Measurements from ENCODE around the gene ACP7. TPM values are rescaled to one million over a fixed set of nuclear protein-coding genes. Genes with fewer than 3 reads are reported as not detected.

Gene ACP7
- total RNA-seq, 2 experiments from 2014 or later: 0.15 to 0.31 TPM

GRCh38 chr19:39127812-39128515, 43.8 kb downstream of the ACP7 start:
- Mint-ChIP-seq H3K27ac (no peak overlapping the region), H3K36me3 (no peaks in the 10 kb centered on the region), H3K4me3 (no peak overlapping the region), H3K4me1 (ENCODE audit: low read depth) (peaks cover 50% of the 10 kb centered on the region), H3K9me3 (no peaks in the 10 kb centered on the region), H3K27me3 (no peaks in the 10 kb centered on the region)
- intact Hi-C loops (cut with micrococcal nuclease): loop anchor here (5.0 to 10.0 kb wide), 3 partner anchors 153 to 414 kb away; partner anchors contain the start of genes EID2, FBXO17 and SAMD4B
- POLR2A ChIA-PET: no interaction called here
- no peak for DNase-seq
- CTCF ChIA-PET: no interaction called here

GRCh38 chr19:39128516-39129079, 44.4 kb downstream of the ACP7 start:
- no peaks in the 10 kb centered on the region for H3K9me3 Mint-ChIP-seq
- H3K27me3 Mint-ChIP-seq: no peaks in the 10 kb centered on the region
- no peak overlapping the region for H3K27ac Mint-ChIP-seq
- no peak for DNase-seq
- ChIA-PET POLR2A (no interaction called here), CTCF (interaction anchor here (0.8 kb wide), 1 partner anchor 198 kb away, joined by 3 read pairs; the partner anchor contains the start of genes MRPS12 and SARS2)
- no peaks in the 10 kb centered on the region for H3K36me3 Mint-ChIP-seq
- peaks cover 51% of the 10 kb centered on the region for H3K4me1 Mint-ChIP-seq (ENCODE audit: low read depth)
- no peak overlapping the region for H3K4me3 Mint-ChIP-seq
- intact Hi-C loops (cut with micrococcal nuclease): loop anchor here (5.0 to 10.0 kb wide), 3 partner anchors 154 to 414 kb away; partner anchors contain the start of genes EID2, FBXO17 and SAMD4B

- intact Hi-C loops (cut with micrococcal nuclease): loop anchor here (5.0 to 10.0 kb wide), 3 partner anchors 154 to 413 kb away; partner anchors contain the start of genes EID2, FBXO17 and SAMD4B
- H3K36me3 Mint-ChIP-seq: no peaks in the 10 kb centered on the region
- no peaks in the 10 kb centered on the region for H3K27me3 Mint-ChIP-seq
- CTCF ChIA-PET: interaction anchor here (0.8 kb wide), 1 partner anchor 199 kb away, joined by 3 read pairs; the partner anchor contains the start of genes MRPS12 and SARS2
- H3K4me1 Mint-ChIP-seq (ENCODE audit: low read depth): peaks cover 51% of the 10 kb centered on the region
- H3K9me3 Mint-ChIP-seq: no peaks in the 10 kb centered on the region
- POLR2A ChIA-PET: no interaction called here
- no peak for DNase-seq
- H3K27ac Mint-ChIP-seq: no peak overlapping the region
- H3K4me3 Mint-ChIP-seq: no peak overlapping the region
These were observed 44.9 kb downstream of the ACP7 start for GRCh38 chr19:39129116-39129515.

GRCh38 chr19:39130337-39131254, 46.4 kb downstream of the ACP7 start:
- CTCF ChIA-PET: no interaction called here
- H3K27me3 Mint-ChIP-seq: no peaks in the 10 kb centered on the region
- H3K4me3 Mint-ChIP-seq: no peak overlapping the region
- H3K4me1 Mint-ChIP-seq (ENCODE audit: low read depth): peaks cover 41% of the 10 kb centered on the region
- no peaks in the 10 kb centered on the region for H3K9me3 Mint-ChIP-seq
- intact Hi-C loops (cut with micrococcal nuclease): no loop called here
- POLR2A ChIA-PET: no interaction called here
- no peak overlapping the region for H3K27ac Mint-ChIP-seq
- no peak for DNase-seq
- no peaks in the 10 kb centered on the region for H3K36me3 Mint-ChIP-seq

- Mint-ChIP-seq H3K9me3 (no peaks in the 10 kb centered on the region), H3K36me3 (no peaks in the 10 kb centered on the region), H3K4me3 (no peak overlapping the region), H3K27me3 (no peaks in the 10 kb centered on the region), H3K27ac (no peak overlapping the region), H3K4me1 (ENCODE audit: low read depth) (peaks cover 40% of the 10 kb centered on the region)
- ChIA-PET CTCF (no interaction called here), POLR2A (no interaction called here)
- intact Hi-C loops (cut with micrococcal nuclease): no loop called here
- no peak for DNase-seq
These were observed 47.1 kb downstream of the ACP7 start for GRCh38 chr19:39131255-39131755.

GRCh38 chr19:39132344-39132969, 48.3 kb downstream of the ACP7 start:
- ChIA-PET CTCF (interaction anchor here (1.9 kb wide), 1 partner anchor 10 kb away, joined by 8 read pairs; no protein-coding TSS in a partner anchor), POLR2A (no interaction called here)
- Mint-ChIP-seq H3K36me3 (no peaks in the 10 kb centered on the region), H3K27me3 (no peaks in the 10 kb centered on the region), H3K9me3 (no peaks in the 10 kb centered on the region), H3K4me3 (peak overlapping the region; percentile 20), H3K4me1 (ENCODE audit: low read depth) (peaks cover 31% of the 10 kb centered on the region), H3K27ac (peak overlapping the region; percentile 64)
- intact Hi-C loops (cut with micrococcal nuclease): no loop called here
- DNase-seq: peak; percentile 56

GRCh38 chr19:39133431-39134270, 49.5 kb downstream of the ACP7 start:
- no peak overlapping the region for H3K27ac Mint-ChIP-seq
- no peaks in the 10 kb centered on the region for H3K36me3 Mint-ChIP-seq
- no peak overlapping the region for H3K4me3 Mint-ChIP-seq
- H3K9me3 Mint-ChIP-seq: no peaks in the 10 kb centered on the region
- CTCF ChIA-PET: interaction anchor here (0.6 to 1.9 kb wide), 2 partner anchors 11 to 16 kb away, joined by 3 to 8 read pairs; no protein-coding TSS in a partner anchor
- no peaks in the 10 kb centered on the region for H3K27me3 Mint-ChIP-seq
- POLR2A ChIA-PET: no interaction called here
- DNase-seq: no peak
- peaks cover 26% of the 10 kb centered on the region for H3K4me1 Mint-ChIP-seq (ENCODE audit: low read depth)
- intact Hi-C loops (cut with micrococcal nuclease): no loop called here

- H3K27ac Mint-ChIP-seq: no peak overlapping the region
- H3K36me3 Mint-ChIP-seq: no peaks in the 10 kb centered on the region
- CTCF ChIA-PET: no interaction called here
- no peaks in the 10 kb centered on the region for H3K9me3 Mint-ChIP-seq
- no peak for DNase-seq
- POLR2A ChIA-PET: no interaction called here
- peaks cover 20% of the 10 kb centered on the region for H3K4me1 Mint-ChIP-seq (ENCODE audit: low read depth)
- no peaks in the 10 kb centered on the region for H3K27me3 Mint-ChIP-seq
- H3K4me3 Mint-ChIP-seq: no peak overlapping the region
- intact Hi-C loops (cut with micrococcal nuclease): no loop called here
These were observed 51.5 kb downstream of the ACP7 start for GRCh38 chr19:39135701-39136100.

GRCh38 chr19:39136225-39136940, 52.2 kb downstream of the ACP7 start:
- H3K4me1 Mint-ChIP-seq (ENCODE audit: low read depth): peaks cover 16% of the 10 kb centered on the region
- no peaks in the 10 kb centered on the region for H3K36me3 Mint-ChIP-seq
- DNase-seq: no peak
- ChIA-PET POLR2A (no interaction called here), CTCF (no interaction called here)
- H3K27me3 Mint-ChIP-seq: no peaks in the 10 kb centered on the region
- intact Hi-C loops (cut with micrococcal nuclease): no loop called here
- H3K9me3 Mint-ChIP-seq: no peaks in the 10 kb centered on the region
- no peak overlapping the region for H3K27ac Mint-ChIP-seq
- H3K4me3 Mint-ChIP-seq: no peak overlapping the region

GRCh38 chr19:39137131-39137530, 53.0 kb downstream of the ACP7 start:
- Mint-ChIP-seq H3K36me3 (no peaks in the 10 kb centered on the region), H3K27ac (no peak overlapping the region), H3K27me3 (no peaks in the 10 kb centered on the region), H3K4me3 (no peak overlapping the region), H3K9me3 (no peaks in the 10 kb centered on the region), H3K4me1 (ENCODE audit: low read depth) (peaks cover 12% of the 10 kb centered on the region)
- intact Hi-C loops (cut with micrococcal nuclease): no loop called here
- CTCF ChIA-PET: interaction anchor here (0.8 kb wide), 1 partner anchor 27 kb away, joined by 3 read pairs; no protein-coding TSS in a partner anchor
- DNase-seq: no peak
- POLR2A ChIA-PET: no interaction called here

All from activated CD4-positive, alpha-beta memory T cell treated with anti-CD3 and anti-CD28 coated beads for 36 hours (primary cell).